Skeletal muscle tissue (tissue), 4 donors: ENCODE measurements around the gene LRRC8E. TPM values are rescaled to one million over a fixed set of nuclear protein-coding genes. Genes with fewer than 3 reads are reported as not detected.

ENCODE experiments used
- H3K27ac ChIP-seq: one replicate; pipeline ENCODE4 v1.7.0; 2013; ENCODE audit warnings: mild to moderate bottlenecking, low read depth, low read length, inconsistent platforms
- H3K27me3 ChIP-seq, 3 donors: one replicate each; pipeline ENCODE4 v1.7.0; 2013; ENCODE audit warnings: low read length in 3 of 3; ENCODE audit not compliant: control insufficient read depth in 3 of 3, insufficient read depth in 3 of 3
- H3K36me3 ChIP-seq, 3 donors: one replicate each; pipeline ENCODE4 v1.7.0; 2013; ENCODE audit warnings: low read length in 3 of 3; ENCODE audit not compliant: control insufficient read depth in 3 of 3, insufficient read depth in 3 of 3
- H3K4me1 ChIP-seq, 3 donors: one replicate each; pipeline ENCODE4 v1.7.0; 2013; ENCODE audit warnings: low read length in 3 of 3, mild to moderate bottlenecking in 3 of 3; ENCODE audit not compliant: control insufficient read depth in 3 of 3, insufficient read depth in 3 of 3
- H3K4me3 ChIP-seq, 3 donors: one replicate each; pipeline ENCODE4 v1.7.0; 2013; ENCODE audit warnings: low read length in 3 of 3
- H3K9ac ChIP-seq, 3 donors: one replicate each; pipeline ENCODE4 v1.7.0; 2013; ENCODE audit warnings: low read length in 3 of 3, mild to moderate bottlenecking in 3 of 3, moderate library complexity in 2 of 3, low read depth in 1 of 3
- H3K9me3 ChIP-seq, 3 donors: one replicate each; pipeline ENCODE4 v1.7.0; 2013; ENCODE audit warnings: low read length in 3 of 3; ENCODE audit not compliant: control insufficient read depth in 3 of 3
- total RNA-seq: library from RNA; depleted of rRNA; stranded (reverse); fragments of >200 nt; gene quantifications from one replicate; pipeline ENCODE4 v1.2.3, GENCODE V29; 2014
- donor health status: Osteomylitis.

The LRRC8E gene
- total RNA-seq, 1 donor from 2014 or later, result under 0.01 TPM

- no peak overlapping the region for H3K9ac ChIP-seq
- H3K27ac ChIP-seq, result no peak overlapping the region
- no peaks in the 10 kb centered on the region for H3K9me3 ChIP-seq
- H3K36me3 ChIP-seq, result peaks cover 10 to 13% (median 12%) of the 10 kb centered on the region in 3 donors
- H3K4me3 ChIP-seq, result no peak overlapping the region
- peaks cover 37 to 46% (median 45%) of the 10 kb centered on the region in 3 donors for H3K4me1 ChIP-seq
- peaks cover 0 to 6% (median 0%) of the 10 kb centered on the region in 3 donors for H3K27me3 ChIP-seq
These were observed 35.9 kb downstream of the LRRC8E start for GRCh38 chr19:7924241-7924640.

GRCh38 chr19:7924651-7925170 lies 36.4 kb downstream of the LRRC8E start:
- H3K36me3 ChIP-seq, result peaks cover 10 to 13% (median 12%) of the 10 kb centered on the region in 3 donors
- no peak overlapping the region for H3K4me3 ChIP-seq
- no peak overlapping the region for H3K9ac ChIP-seq
- H3K4me1 ChIP-seq, result peaks cover 37 to 43% (median 42%) of the 10 kb centered on the region in 3 donors
- H3K27me3 ChIP-seq, result peaks cover 0 to 2% (median 0%) of the 10 kb centered on the region in 3 donors
- H3K9me3 ChIP-seq, result no peaks in the 10 kb centered on the region
- H3K27ac ChIP-seq, result no peak overlapping the region

- no peak overlapping the region for H3K9ac ChIP-seq
- no peaks in the 10 kb centered on the region for H3K27me3 ChIP-seq
- H3K9me3 ChIP-seq, result no peaks in the 10 kb centered on the region
- no peak overlapping the region for H3K27ac ChIP-seq
- H3K36me3 ChIP-seq, result peaks cover 10 to 14% (median 13%) of the 10 kb centered on the region in 3 donors
- H3K4me1 ChIP-seq, result peaks cover 33 to 39% (median 39%) of the 10 kb centered on the region in 3 donors
- H3K4me3 ChIP-seq, result peak overlapping the region in 2 of 3 donors; percentile 45 to 48
These were observed 37.0 kb downstream of the LRRC8E start for GRCh38 chr19:7925171-7925851.

GRCh38 chr19:7926021-7926726 lies 37.9 kb downstream of the LRRC8E start, which contains the start of gene CTXN1:
Gene CTXN1, minus strand, starts transcription at chr19:7926135. Its CDS starts 597 bp downstream, at chr19:7925538.
- peak within 1 kb of the TSS in 1 of 3 donors; percentile 60 for H3K9ac ChIP-seq
- H3K36me3 ChIP-seq, result peaks cover 17 to 20% (median 20%) of the 10 kb centered on the region in 3 donors
- H3K4me3 ChIP-seq, result peak within 1 kb of the TSS; percentile 43 to 54 (median 51)
- no peak within 1 kb of the TSS for H3K27ac ChIP-seq
- H3K9me3 ChIP-seq, result no peaks in the 10 kb centered on the region
- no peaks in the 10 kb centered on the region for H3K27me3 ChIP-seq
- peaks cover 29 to 36% (median 35%) of the 10 kb centered on the region in 3 donors for H3K4me1 ChIP-seq

GRCh38 chr19:7926727-7927604 lies 38.7 kb downstream of the LRRC8E start:
- Histone ChIP-seq H3K9me3 (no peaks in the 10 kb centered on the region), H3K27me3 (no peaks in the 10 kb centered on the region), H3K27ac (no peak overlapping the region), H3K4me3 (peak overlapping the region in 2 of 3 donors; percentile 6 to 51), H3K4me1 (peaks cover 21 to 28% (median 27%) of the 10 kb centered on the region in 3 donors), H3K9ac (peak overlapping the region in 1 of 3 donors; percentile 60), H3K36me3 (peaks cover 24 to 27% (median 24%) of the 10 kb centered on the region in 3 donors)

- Histone ChIP-seq H3K9ac (peak overlapping the region in 1 of 3 donors; percentile 54), H3K4me3 (no peak overlapping the region), H3K27ac (peak overlapping the region; percentile 74), H3K36me3 (peaks cover 25 to 28% (median 25%) of the 10 kb centered on the region in 3 donors), H3K4me1 (peaks cover 19 to 27% (median 25%) of the 10 kb centered on the region in 3 donors), H3K27me3 (no peaks in the 10 kb centered on the region), H3K9me3 (no peaks in the 10 kb centered on the region)
These were observed 39.5 kb downstream of the LRRC8E start for GRCh38 chr19:7927605-7928333.

- H3K9ac ChIP-seq, result peak overlapping the region in 1 of 3 donors; percentile 54
- H3K4me3 ChIP-seq, result no peak overlapping the region
- H3K27me3 ChIP-seq, result no peaks in the 10 kb centered on the region
- no peaks in the 10 kb centered on the region for H3K9me3 ChIP-seq
- H3K27ac ChIP-seq, result peak overlapping the region; percentile 74
- peaks cover 19 to 27% (median 25%) of the 10 kb centered on the region in 3 donors for H3K4me1 ChIP-seq
- peaks cover 28 to 30% (median 29%) of the 10 kb centered on the region in 3 donors for H3K36me3 ChIP-seq
These were observed 40.0 kb downstream of the LRRC8E start for GRCh38 chr19:7928334-7928706.

GRCh38 chr19:7928741-7929701 lies 40.7 kb downstream of the LRRC8E start:
- peak overlapping the region in 1 of 3 donors; percentile 23 for H3K4me3 ChIP-seq
- no peaks in the 10 kb centered on the region for H3K27me3 ChIP-seq
- peak overlapping the region; percentile 74 for H3K27ac ChIP-seq
- peaks cover 35 to 37% (median 36%) of the 10 kb centered on the region in 3 donors for H3K36me3 ChIP-seq
- H3K4me1 ChIP-seq, result peaks cover 19 to 27% (median 25%) of the 10 kb centered on the region in 3 donors
- peak overlapping the region; percentile 20 to 54 (median 53) for H3K9ac ChIP-seq
- no peaks in the 10 kb centered on the region for H3K9me3 ChIP-seq
